Measurements from ENCODE around the gene HSPBP1. TPM values are rescaled to one million over a fixed set of nuclear protein-coding genes. Genes with fewer than 3 reads are reported as not detected.

HSPBP1 gene
- total RNA-seq, 4 donors from 2014 or later: 33.7 to 49.6 (median 40.5) TPM

DNA sequence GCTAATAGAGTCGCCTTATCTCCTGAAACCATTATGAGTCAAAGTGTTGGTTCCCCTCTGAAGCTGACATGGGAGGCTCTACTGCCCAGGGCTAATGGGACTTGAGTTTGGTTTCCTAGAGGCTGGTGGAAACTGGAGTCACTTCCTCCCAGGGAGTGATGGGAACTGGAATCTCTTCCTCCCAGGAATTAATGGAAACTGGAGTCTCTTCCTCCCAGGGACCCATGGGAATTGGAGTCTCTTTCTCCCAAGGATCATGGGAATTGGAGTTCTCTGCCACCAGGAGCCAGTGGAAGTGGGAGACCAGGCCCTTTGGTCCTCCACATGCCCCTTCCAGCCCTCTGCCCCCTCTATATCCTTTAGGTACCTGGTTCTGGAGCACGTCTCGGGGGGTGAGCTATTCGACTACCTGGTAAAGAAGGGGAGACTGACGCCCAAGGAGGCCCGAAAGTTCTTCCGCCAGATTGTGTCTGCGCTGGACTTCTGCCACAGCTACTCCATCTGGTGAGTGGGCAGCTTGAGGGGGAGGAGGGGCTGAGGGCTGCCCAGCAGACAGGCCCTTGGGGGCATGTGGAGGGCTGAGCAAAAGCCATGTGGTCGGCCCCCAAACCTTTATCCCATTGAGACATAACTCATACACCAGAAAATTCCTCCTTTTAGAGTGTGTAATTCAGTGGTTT is 9.3 kb upstream of the HSPBP1 start:
- Histone ChIP-seq H3K27me3 (no peaks in the 10 kb centered on the region), H3K27ac (no peak overlapping the region), H3K9me3 (no peaks in the 10 kb centered on the region), H3K36me3 (peaks cover 0 to 10% (median 0%) of the 10 kb centered on the region in 3 donors), H3K4me3 (no peak overlapping the region), H3K4me1 (peaks cover 0 to 21% (median 2%) of the 10 kb centered on the region in 4 donors)
- WGBS, 2 donors: 76 to 92% methylated on average over 3 to 8 of the region's 9 CpGs
- DNase-seq (ENCODE audit: low spot score in 2 of 2): no peak
- TF ChIP-seq POLR2A (IDR thresholded peaks at IDR 0.05) (no peak), EP300 (IDR thresholded peaks at IDR 0.05) (no peak)
- TF ChIP-seq, protein P1, sequence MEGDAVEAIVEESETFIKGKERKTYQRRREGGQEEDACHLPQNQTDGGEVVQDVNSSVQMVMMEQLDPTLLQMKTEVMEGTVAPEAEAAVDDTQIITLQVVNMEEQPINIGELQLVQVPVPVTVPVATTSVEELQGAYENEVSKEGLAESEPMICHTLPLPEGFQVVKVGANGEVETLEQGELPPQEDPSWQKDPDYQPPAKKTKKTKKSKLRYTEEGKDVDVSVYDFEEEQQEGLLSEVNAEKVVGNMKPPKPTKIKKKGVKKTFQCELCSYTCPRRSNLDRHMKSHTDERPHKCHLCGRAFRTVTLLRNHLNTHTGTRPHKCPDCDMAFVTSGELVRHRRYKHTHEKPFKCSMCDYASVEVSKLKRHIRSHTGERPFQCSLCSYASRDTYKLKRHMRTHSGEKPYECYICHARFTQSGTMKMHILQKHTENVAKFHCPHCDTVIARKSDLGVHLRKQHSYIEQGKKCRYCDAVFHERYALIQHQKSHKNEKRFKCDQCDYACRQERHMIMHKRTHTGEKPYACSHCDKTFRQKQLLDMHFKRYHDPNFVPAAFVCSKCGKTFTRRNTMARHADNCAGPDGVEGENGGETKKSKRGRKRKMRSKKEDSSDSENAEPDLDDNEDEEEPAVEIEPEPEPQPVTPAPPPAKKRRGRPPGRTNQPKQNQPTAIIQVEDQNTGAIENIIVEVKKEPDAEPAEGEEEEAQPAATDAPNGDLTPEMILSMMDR (IDR thresholded peaks at IDR 0.05): no peak

DNA sequence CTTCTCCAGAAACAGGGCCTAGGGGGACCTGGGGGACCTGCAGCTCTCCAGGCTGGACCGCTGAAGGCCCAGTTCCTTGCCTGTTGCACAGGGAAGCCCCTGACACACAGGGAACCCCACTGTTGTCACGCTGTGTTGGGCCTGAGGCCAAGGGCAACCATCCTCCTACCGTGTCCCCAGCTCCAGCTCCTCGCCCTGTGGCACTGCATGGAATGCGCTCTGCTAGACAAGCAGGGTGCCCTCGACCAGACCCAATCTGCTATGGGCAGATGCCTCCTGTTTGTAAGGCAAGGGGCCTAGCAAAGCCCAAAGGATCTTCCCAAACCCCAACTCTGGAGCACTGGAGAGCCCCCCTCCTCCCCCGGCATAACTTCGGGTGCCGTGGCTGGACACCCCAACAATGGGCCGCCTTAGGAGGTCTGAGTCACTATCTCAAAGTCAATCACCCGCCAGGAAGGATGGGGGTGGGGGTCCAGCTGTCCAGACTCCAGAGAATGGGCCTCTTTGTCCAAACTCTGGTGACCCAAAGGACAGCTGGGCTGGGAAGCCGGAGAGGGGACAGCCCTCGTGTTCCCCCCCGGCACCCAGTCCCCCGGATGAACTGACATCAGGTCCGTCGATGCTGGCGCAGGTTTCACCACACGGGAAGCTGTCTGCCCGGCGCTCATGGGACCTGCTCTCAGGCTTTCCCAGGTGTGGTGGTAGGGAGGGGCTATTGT is 7.6 kb upstream of the HSPBP1 start:
- Histone ChIP-seq H3K9me3 (no peaks in the 10 kb centered on the region), H3K4me1 (peaks cover 0 to 31% (median 2%) of the 10 kb centered on the region in 4 donors), H3K27ac (peak overlapping the region in 3 of 4 donors; percentile 19 to 65 (median 49)), H3K36me3 (no peaks in the 10 kb centered on the region), H3K27me3 (peaks cover 0 to 4% of the 10 kb centered on the region in 2 donors), H3K4me3 (no peak overlapping the region)
- 48 to 49% methylated on average over 9 to 17 of the region's 21 CpGs for WGBS, 2 donors
- TF ChIP-seq, protein P1 (IDR thresholded peaks at IDR 0.05): no peak
- TF ChIP-seq EP300 (IDR thresholded peaks at IDR 0.05) (no peak), POLR2A (IDR thresholded peaks at IDR 0.05) (no peak)
- no peak for DNase-seq (ENCODE audit: low spot score in 2 of 2)

DNA sequence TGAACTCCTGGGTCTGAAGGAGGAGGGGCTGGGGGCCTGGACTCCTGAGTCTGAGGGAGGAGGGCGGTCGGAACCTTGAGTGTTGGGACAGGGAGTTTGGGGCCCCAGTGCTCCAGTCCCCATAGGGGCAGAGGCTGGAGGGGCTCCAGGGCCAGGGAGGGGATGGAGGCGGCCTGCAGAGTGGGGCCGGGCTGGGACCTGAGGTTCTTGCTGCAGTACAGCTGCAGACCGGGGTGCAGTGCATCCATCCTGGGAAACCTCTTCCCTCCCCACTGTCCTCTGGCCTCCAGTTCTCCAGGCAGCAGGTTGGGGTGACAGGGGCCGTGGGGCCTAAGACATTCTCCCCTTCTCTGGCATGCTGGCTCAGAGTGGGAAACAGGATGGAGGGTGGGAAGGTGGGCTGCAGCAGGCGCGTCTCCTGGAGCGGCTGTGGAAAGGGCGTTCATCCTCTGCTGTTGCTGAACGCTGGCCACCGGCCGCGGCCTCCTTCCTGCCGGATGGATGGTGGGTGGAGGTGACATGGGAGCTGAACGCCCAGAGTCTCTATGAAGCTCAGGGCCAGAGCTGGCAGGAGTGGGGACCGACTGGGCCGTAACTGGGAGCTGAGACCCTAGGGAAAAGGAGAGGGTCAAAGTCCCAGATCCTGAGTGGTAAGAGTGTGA is 5.5 kb upstream of the HSPBP1 start:
- no peak for TF ChIP-seq EP300 (IDR thresholded peaks at IDR 0.05)
- no peak for TF ChIP-seq POLR2A (IDR thresholded peaks at IDR 0.05)
- TF ChIP-seq, protein P1 (IDR thresholded peaks at IDR 0.05): no peak
- peak overlapping the region in 3 of 4 donors; percentile 85 to 92 (median 91) for H3K27ac ChIP-seq
- WGBS, 2 donors: 22 to 32% methylated on average over 17 to 18 of the region's 18 CpGs
- no peak for DNase-seq (ENCODE audit: low spot score in 2 of 2)
- peaks cover 0 to 4% of the 10 kb centered on the region in 2 donors for H3K27me3 ChIP-seq
- peak overlapping the region in 1 of 4 donors; percentile 70 for H3K4me3 ChIP-seq
- H3K9me3 ChIP-seq: no peaks in the 10 kb centered on the region
- H3K36me3 ChIP-seq: no peaks in the 10 kb centered on the region
- peaks cover 0 to 37% (median 6%) of the 10 kb centered on the region in 4 donors for H3K4me1 ChIP-seq

DNA sequence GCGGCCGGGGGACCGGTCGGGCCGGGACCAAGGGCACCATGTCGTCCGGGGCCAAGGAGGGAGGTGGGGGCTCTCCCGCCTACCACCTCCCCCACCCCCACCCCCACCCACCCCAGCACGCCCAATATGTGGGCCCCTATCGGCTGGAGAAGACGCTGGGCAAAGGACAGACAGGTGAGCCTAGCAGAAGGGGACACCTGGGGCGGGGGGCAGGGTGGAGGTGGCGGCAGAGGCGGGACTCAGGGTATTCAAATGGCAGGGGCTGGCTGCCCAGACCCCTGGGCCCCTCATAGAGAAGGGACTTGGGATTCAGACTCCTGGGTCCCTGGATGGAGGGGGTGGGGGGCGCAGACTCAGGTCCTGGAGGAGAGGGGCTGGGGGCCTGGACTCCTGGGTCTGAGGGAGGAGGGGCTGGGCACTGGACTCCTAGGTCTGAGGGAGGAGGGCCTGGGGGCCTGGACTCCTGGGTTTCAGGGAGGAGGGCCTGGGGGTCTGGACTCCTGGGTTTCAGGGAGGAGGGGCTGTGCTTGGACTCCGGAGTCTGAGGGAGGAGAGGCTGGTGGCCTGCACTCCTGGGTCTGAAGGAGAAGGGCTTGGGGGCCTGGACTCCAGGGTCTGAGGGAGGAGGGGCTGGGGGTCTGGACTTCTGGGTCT is 4.6 kb upstream of the HSPBP1 start:
- TF ChIP-seq, protein P1 (IDR thresholded peaks at IDR 0.05): no peak
- TF ChIP-seq EP300 (IDR thresholded peaks at IDR 0.05): no peak
- TF ChIP-seq POLR2A (IDR thresholded peaks at IDR 0.05): no peak
- Histone ChIP-seq H3K36me3 (no peaks in the 10 kb centered on the region), H3K4me3 (peak overlapping the region; percentile 22 to 70 (median 44)), H3K4me1 (peaks cover 0 to 40% (median 7%) of the 10 kb centered on the region in 4 donors), H3K27me3 (peaks cover 0 to 4% of the 10 kb centered on the region in 2 donors), H3K9me3 (no peaks in the 10 kb centered on the region), H3K27ac (peak overlapping the region; percentile 76 to 92 (median 88))
- WGBS, 2 donors: 16 to 29% methylated on average over 2 to 12 of the region's 16 CpGs
- DNase-seq (ENCODE audit: low spot score in 2 of 2): no peak
